Panc1 (cell line): Measurements from ENCODE around the gene ETF1. TPM values are rescaled to one million over a fixed set of nuclear protein-coding genes. Genes with fewer than 3 reads are reported as not detected.

ENCODE experiments used
- ATAC-seq: fragments of 200-7000 bp; cut with Tn5 transposase; 2 replicates; pipeline ENCODE4 v1.9.1; 2020; ENCODE audit warnings: mild to moderate bottlenecking, moderate library complexity
- BruUV-seq: library from RNA; stranded (reverse); fragments of 400-500 nt; replicated peaks from 2 replicates; lab custom pipeline; 2021; lab: Mats Ljungman, UMichigan
- CTCF ChIA-PET: fragments of 300-600 bp; sonication (Branson Sonifier 250); formaldehyde crosslinking; loops from one replicate; lab custom pipeline; 2022; ENCODE audit warnings: antibody characterized with exemption; lab: Charles Lee
- POLR2A ChIA-PET: fragments of 300-600 bp; sonication (Branson Sonifier 250); formaldehyde crosslinking; loops from one replicate; lab custom pipeline; 2022; ENCODE audit warnings: antibody characterized with exemption; lab: Charles Lee
- DNase-seq: peaks from one replicate; pipeline ENCODE4 v3.0.0-alpha.2; 2010; ENCODE audit warnings: low read depth, low spot score
- H3K27ac ChIP-seq: 2 replicates; pipeline ENCODE4 v1.5.1; 2011; ENCODE audit warnings: mild to moderate bottlenecking, low read length, inconsistent platforms
- H3K27me3 ChIP-seq: fragments of 200-500 bp; sonication (Bioruptor generic); 2 replicates; pipeline ENCODE4 v1.6.0; 2014; ENCODE audit warnings: low read length, inconsistent platforms; ENCODE audit not compliant: control insufficient read depth, insufficient read depth
- H3K36me3 ChIP-seq: fragments of 200-500 bp; sonication (Bioruptor generic); 2 replicates; pipeline ENCODE4 v1.5.1; 2014; ENCODE audit warnings: inconsistent platforms, mild to moderate bottlenecking, low read length, moderate library complexity; ENCODE audit not compliant: control insufficient read depth, insufficient read depth
- H3K4me1 ChIP-seq: 2 replicates; pipeline ENCODE4 v1.5.1; 2011; ENCODE audit warnings: inconsistent platforms, mild to moderate bottlenecking, low read length, moderate library complexity; ENCODE audit not compliant: control insufficient read depth, insufficient read depth
- H3K4me3 ChIP-seq, 2 experiments: 2 replicates each; pipeline ENCODE4 v1.5.1; 2011 to 2012; ENCODE audit warnings: low read depth in 2 of 2, low read length in 2 of 2, mild to moderate bottlenecking in 2 of 2, inconsistent platforms in 1 of 2, moderate library complexity in 1 of 2
- H3K9me3 ChIP-seq: fragments of 200-500 bp; sonication (Bioruptor generic); 2 replicates; pipeline ENCODE4 v1.5.1; 2014; ENCODE audit warnings: low read depth, mild to moderate bottlenecking, inconsistent platforms, low read length, moderate library complexity; ENCODE audit not compliant: control insufficient read depth, insufficient read depth
- CTCF ChIP-seq: fragments of 450-650 bp; IDR thresholded peaks from 2 replicates; pipeline ENCODE4 v1.5.1; 2017; ENCODE audit warnings: mild to moderate bottlenecking
- POLR2AphosphoS5 ChIP-seq: IDR thresholded peaks from 2 replicates; pipeline ENCODE4 v1.6.1; 2012; ENCODE audit warnings: mild to moderate bottlenecking, low read depth, low read length, moderate library complexity
- REST ChIP-seq, 2 experiments: IDR thresholded peaks; 2 replicates each; pipeline ENCODE4 v1.6.1; 2011 to 2012; ENCODE audit warnings: low read depth in 2 of 2, control low read depth in 1 of 2, low read length in 1 of 2, mild to moderate bottlenecking in 1 of 2, moderate library complexity in 1 of 2; ENCODE audit not compliant: insufficient read depth in 1 of 2
- SIN3A ChIP-seq: IDR thresholded peaks from 2 replicates; pipeline ENCODE4 v1.6.1; 2012; ENCODE audit warnings: low read depth, mild to moderate bottlenecking, low read length, moderate library complexity, borderline replicate concordance; ENCODE audit not compliant: insufficient read depth
- TCF7L2 ChIP-seq: IDR thresholded peaks from 2 replicates; pipeline ENCODE4 v1.6.1; 2011; ENCODE audit warnings: mild to moderate bottlenecking, low read depth, low read length, inconsistent platforms
- in situ Hi-C: cut with HindIII; loops from 2 replicates; pipeline ENCODE4 v1.10.0; 2016; ENCODE audit warnings: low sequenced_read_pairs, low pct_unique_long_range_greater_than_20kb
- intact Hi-C: fragments of 100-400 bp; cut with micrococcal nuclease; formaldehyde crosslinking; loops from one replicate; pipeline ENCODE4 v1.10.0; 2022; ENCODE audit not compliant: unreplicated experiment
- total RNA-seq: library from RNA; stranded (reverse); gene quantifications from one replicate; pipeline ENCODE4 v1.2.1, GENCODE V29; 2021; ENCODE audit not compliant: unreplicated experiment

ETF1 gene
- total RNA-seq, 1 experiment from 2014 or later: 168 TPM

GRCh38 chr5:138502121-138502520, 40.9 kb downstream of the ETF1 start:
- in situ Hi-C loops: no loop called here
- intact Hi-C loops: no loop called here
- CTCF ChIA-PET: interaction anchor here (3.3 kb wide), 1 partner anchor 52 kb away, joined by 51 read pairs; no protein-coding TSS in a partner anchor

DNA sequence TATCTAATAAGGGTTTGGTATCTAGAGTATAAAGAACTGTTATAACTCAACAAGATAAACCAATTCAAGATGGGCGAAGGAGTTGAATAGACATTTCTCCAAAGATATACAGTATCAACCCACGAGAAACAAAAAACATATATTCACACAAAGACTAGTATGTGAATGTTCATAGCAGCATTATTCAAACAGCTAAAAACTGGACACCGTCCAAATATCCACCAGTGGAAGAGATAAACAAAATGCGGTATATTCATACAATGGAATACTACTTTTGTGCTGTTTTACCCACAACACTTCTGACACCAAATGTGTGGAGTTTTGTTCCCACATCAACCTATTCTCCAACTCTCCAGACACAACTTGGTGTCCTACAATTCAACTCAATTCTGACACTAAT, 44.7 kb downstream of the ETF1 start:
- BruUV-seq: no TSS peak
- CTCF ChIA-PET: interaction anchor here (0.7 kb wide), 1 partner anchor 251 kb away, joined by 6 read pairs; no protein-coding TSS in a partner anchor
- POLR2A ChIA-PET: interaction anchor here (0.6 kb wide), 1 partner anchor 1015 kb away, joined by 10 read pairs; no protein-coding TSS in a partner anchor

More at GRCh38 chr5:138502121-138502520, 40.9 kb downstream of the ETF1 start:
- TF ChIP-seq SIN3A (no peak), REST (IDR thresholded peaks at IDR 0.05; ENCODE audit: insufficient read depth in 1 of 2, low read depth in 2 of 2, low read length in 1 of 2) (no peak), CTCF (no peak), POLR2AphosphoS5 (no peak)
- no TSS peak for BruUV-seq
- Histone ChIP-seq H3K27me3 (no peaks in the 10 kb centered on the region), H3K9me3 (no peaks in the 10 kb centered on the region), H3K27ac (no peak overlapping the region), H3K36me3 (no peaks in the 10 kb centered on the region), H3K4me3 (no peak overlapping the region), H3K4me1 (peaks cover 6% of the 10 kb centered on the region; the same call in 1 of the 2 replicates)
- no peak for DNase-seq
- no peak for ATAC-seq
- POLR2A ChIA-PET: no interaction called here

More for the DNA sequence above, 44.7 kb downstream of the ETF1 start:
- in situ Hi-C loops (no loop called here), intact Hi-C loops (no loop called here)
- DNase-seq: no peak
- Histone ChIP-seq H3K27ac (no peak overlapping the region), H3K9me3 (no peaks in the 10 kb centered on the region), H3K27me3 (no peaks in the 10 kb centered on the region), H3K36me3 (no peaks in the 10 kb centered on the region), H3K4me3 (no peak overlapping the region), H3K4me1 (no peaks in the 10 kb centered on the region)
- ATAC-seq: no peak
- no peak for TF ChIP-seq SIN3A
- no peak for TF ChIP-seq POLR2AphosphoS5
- no peak for TF ChIP-seq CTCF
- no peak for TF ChIP-seq REST (IDR thresholded peaks at IDR 0.05; ENCODE audit: insufficient read depth in 1 of 2, low read depth in 2 of 2, low read length in 1 of 2)
- TF ChIP-seq TCF7L2: no peak
